Endothelial cell of coronary artery (primary cell): Measurements from ENCODE around the gene COQ6. TPM values are rescaled to one million over a fixed set of nuclear protein-coding genes. Genes with fewer than 3 reads are reported as not detected.

Experiments
- total RNA-seq: library from RNA; depleted of rRNA; stranded (reverse); fragments of >200 nt; gene quantifications from 2 replicates; pipeline ENCODE4 v1.2.3, GENCODE V29; 2014

COQ6 gene
- 13.9 and 15.1 TPM in 2 replicates for total RNA-seq

DNA sequence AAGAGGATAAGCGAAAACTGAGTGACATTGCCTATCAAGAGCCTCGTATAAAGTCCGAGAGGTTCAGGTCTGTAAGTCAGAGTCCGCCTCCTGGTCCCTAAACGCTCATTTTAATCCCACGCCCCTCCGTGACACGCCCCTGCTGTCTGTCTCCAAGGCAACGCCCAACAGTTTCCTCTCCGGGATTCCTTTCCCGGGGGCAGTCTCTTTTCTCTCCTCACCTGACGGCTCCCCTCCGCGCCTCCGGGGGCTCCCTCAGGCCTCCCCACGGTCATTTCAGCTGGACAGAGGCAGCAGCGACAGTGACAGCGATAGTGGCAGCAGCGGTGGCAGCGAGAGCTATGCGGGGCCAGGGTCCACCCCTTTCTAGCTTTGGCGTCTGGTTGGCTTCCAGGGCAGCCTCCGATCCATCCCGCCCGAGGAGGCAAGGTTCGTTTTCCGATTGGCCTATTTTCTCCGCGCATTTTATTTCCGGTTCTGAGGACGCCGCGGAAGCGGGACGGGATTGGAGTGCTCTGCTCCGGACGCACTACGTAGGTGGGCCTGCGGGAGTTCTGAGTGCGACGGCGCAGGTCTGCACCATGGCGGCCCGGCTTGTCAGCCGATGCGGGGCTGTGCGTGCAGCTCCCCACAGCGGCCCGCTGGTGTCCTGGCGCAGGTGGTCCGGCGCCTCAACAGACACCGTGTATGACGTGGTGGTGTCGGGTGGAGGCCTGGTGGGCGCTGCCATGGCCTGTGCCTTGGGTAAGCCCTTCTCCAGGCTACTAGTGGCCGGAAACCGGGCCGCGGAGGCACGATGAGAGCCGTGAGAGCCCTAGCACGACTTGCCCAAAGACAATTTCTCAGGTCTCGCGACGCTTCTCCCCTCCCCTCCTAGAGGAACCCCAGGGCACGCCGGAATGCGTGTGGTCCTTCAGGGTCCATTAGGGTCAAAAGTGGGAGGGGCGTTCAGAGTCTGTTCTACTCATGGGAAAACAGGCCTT, at the start of gene COQ6, which contains the start of gene FAM161B:
TSS of gene COQ6 (plus strand) at position 551 of the 983 bp plus-strand sequence. CDS start at position 582, 31 bp downstream.
TSS of gene FAM161B (minus strand) at position 343 of the 983 bp plus-strand sequence. CDS start at position 275, 68 bp downstream.

Other genes starting within 250 kb of the COQ6 start
- gene PNMA1, start 235.9 kb upstream of the COQ6 start, total RNA-seq, result 18.7 and 24.0 TPM in 2 replicates
- gene PTGR2, start 98.5 kb upstream of the COQ6 start, total RNA-seq, result 1.2 and 4.2 TPM in 2 replicates
- 52.8 and 54.2 TPM in 2 replicates for gene ZNF410, start 63.4 kb upstream of the COQ6 start, total RNA-seq
- gene FAM161B, start 208 bp upstream of the COQ6 start, total RNA-seq, result 2.2 and 3.1 TPM in 2 replicates
- 5.7 and 7.1 TPM in 2 replicates for gene ENTPD5, start 69.0 kb downstream of the COQ6 start, total RNA-seq
- gene BBOF1, start 69.0 kb downstream of the COQ6 start, total RNA-seq, result 1.8 and 2.5 TPM in 2 replicates
- gene ALDH6A1, start 134.2 kb downstream of the COQ6 start, total RNA-seq, result 14.9 and 15.3 TPM in 2 replicates
- gene LIN52, start 134.7 kb downstream of the COQ6 start, total RNA-seq, result 6.4 and 9.3 TPM in 2 replicates